GM18498 (cell line): ENCODE results near the gene RAD23A.

ENCODE experiments used
- ATAC-seq: cut with Tn5 transposase; IDR thresholded peaks from one replicate; pipeline ENCODE4 v1.9.1; 2021; ENCODE audit warnings: mild to moderate bottlenecking, moderate library complexity; ENCODE audit not compliant: unreplicated experiment

Gene RAD23A

DNA sequence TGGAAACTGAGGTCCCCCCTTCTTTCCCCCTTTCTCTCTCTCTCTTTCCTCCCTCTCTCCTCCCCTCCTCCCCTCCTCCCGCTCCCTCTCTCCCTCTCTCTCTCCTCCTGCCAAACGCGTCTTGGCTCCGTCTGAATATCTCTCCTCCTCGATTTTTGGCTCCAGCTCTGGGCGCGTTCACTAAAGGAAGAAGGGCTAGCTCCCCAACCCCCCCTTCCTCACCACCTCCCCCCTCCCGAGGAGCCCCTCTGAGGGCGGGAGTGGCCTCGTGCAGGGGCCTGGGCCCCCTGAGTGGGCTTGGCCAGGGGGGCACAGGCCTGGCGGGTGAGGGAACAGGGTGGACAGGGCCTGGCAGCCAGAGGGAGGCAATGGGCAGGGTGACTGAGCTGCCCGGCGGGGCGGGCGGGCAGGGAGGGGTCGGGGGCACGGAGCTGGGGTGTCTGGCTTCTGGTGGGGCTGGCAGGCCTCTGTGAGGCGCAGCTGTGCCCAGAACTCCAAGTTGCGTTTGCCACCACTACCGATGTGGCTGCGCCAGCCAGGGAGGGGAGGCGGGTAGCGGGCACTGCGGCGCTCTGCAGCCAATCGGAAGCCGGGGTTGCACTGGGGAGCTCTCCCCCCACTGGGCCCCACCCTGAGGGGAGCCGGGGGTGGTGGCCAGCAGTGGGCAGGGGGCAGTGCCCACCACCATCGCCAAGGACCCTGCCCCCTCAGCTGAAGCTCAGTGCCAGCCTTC lies 56.7 kb downstream of the RAD23A start:
- ATAC-seq: no peak

DNA sequence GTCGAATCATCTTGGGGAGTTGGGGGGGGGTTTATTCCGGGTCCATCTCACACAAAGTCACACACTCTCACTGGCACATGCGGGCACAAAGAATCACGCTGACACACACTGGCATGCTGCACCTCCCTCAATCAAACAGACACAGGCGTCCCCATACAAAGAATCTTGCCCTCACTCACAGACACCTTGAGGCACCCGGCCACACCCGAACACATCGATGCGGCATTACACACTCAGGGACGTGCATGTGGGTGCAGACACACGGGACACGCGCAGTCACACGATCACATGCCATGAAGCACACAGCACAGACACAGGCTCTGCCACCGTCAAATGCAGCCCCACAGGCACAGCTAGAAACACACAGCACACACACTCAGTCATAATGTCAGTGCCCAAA lies 57.4 kb downstream of the RAD23A start:
- ATAC-seq: no peak
